OCI-LY3 (cell line): Measurements from ENCODE around the gene BASP1.

Experiments used
- EZH2phosphoT487 ChIP-seq: fragments of 200-600 bp; shearing (Covaris generic); IDR thresholded peaks from 2 replicates; pipeline ENCODE4 v1.6.1; 2018; ENCODE audit warnings: antibody characterized with exemption, mixed run types, low read depth
- TF ChIP-seq, protein P1 (sequence below): fragments of 200-600, 300-600 bp; sonication (generic); IDR thresholded peaks from 2 replicates; pipeline ENCODE4 v1.5.1; 2014; ENCODE audit warnings: antibody characterized with exemption, low read length, low read depth

GRCh38 chr5:17255471-17256021, 38.1 kb downstream of the BASP1 start:
- TF ChIP-seq, protein P1, sequence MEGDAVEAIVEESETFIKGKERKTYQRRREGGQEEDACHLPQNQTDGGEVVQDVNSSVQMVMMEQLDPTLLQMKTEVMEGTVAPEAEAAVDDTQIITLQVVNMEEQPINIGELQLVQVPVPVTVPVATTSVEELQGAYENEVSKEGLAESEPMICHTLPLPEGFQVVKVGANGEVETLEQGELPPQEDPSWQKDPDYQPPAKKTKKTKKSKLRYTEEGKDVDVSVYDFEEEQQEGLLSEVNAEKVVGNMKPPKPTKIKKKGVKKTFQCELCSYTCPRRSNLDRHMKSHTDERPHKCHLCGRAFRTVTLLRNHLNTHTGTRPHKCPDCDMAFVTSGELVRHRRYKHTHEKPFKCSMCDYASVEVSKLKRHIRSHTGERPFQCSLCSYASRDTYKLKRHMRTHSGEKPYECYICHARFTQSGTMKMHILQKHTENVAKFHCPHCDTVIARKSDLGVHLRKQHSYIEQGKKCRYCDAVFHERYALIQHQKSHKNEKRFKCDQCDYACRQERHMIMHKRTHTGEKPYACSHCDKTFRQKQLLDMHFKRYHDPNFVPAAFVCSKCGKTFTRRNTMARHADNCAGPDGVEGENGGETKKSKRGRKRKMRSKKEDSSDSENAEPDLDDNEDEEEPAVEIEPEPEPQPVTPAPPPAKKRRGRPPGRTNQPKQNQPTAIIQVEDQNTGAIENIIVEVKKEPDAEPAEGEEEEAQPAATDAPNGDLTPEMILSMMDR = no peak
- TF ChIP-seq EZH2phosphoT487 = no peak
